ENCODE data around the gene DERL3.
"Not testable (repeated sequence)": the region's sequence is repeated elsewhere in the genome, so short reads cannot be mapped to it uniquely, and the experiment has no call there.

DERL3 gene

DNA sequence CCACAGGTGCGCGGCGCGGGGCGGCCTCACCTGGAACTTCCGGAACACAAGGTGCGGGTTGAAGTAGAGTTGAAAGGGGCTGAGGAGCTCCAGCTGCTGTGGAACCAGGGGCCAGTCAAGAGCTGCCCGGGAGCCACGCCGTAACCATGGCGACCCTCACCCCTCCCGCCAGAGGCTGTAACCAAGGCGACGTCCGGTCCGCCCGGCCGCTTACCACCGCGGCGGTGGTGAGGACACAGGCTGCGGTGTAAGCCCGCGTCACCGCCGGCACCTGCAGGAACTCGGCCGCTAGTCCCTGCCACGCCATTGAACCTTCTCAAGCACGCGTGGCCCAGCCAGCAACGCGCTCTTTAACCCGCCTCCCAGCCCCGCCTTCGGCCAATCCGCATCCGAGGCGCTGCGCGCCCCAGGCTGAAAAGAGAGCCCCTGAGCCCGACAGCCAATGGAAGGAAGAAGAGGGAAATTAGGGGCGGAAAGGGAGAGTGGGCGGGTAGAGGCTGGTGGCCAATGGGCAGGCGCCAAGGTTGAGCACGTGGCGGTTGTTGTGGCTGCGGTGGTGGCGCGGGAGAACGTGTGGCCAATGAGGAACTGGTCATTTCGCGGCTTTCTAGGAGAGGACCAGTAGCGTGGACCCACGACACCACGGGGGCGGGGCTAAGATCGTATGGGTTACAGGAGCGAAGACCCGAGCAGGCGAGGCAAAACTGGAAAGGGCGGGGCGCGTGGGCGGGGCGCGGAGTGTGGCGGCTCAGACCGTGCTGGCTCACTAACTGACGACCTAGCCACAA, at the start of gene DERL3:
Gene DERL3 (minus strand): TSS at position 326 of the 788 bp plus-strand sequence. CDS start 19 bp downstream, at position 307.
- DNase-seq (ENCODE audit: low read depth in 2 of 2): peak; percentile 90 to 92

DNA sequence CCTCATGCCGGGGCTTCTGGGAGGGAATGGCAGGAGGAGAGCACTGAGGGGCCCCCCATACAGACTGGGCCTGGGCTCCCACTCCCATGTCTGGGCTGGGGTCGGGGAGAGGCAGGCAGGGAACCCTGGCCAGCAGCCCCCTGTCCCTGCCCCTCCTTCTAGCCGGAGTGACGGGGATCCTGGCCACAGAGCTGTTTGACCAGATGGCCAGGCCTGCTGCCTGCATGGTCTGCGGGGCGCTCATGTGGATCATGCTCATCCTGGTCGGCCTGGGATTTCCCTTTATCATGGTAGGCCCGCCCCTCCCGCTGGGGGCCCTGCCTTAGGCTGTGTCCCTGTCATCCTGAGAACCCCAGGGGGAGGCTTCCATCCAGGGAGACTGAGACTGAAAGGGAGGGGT, 45.3 kb upstream of the DERL3 start:
- no peak for DNase-seq (ENCODE audit: low read depth in 2 of 2)

DNA sequence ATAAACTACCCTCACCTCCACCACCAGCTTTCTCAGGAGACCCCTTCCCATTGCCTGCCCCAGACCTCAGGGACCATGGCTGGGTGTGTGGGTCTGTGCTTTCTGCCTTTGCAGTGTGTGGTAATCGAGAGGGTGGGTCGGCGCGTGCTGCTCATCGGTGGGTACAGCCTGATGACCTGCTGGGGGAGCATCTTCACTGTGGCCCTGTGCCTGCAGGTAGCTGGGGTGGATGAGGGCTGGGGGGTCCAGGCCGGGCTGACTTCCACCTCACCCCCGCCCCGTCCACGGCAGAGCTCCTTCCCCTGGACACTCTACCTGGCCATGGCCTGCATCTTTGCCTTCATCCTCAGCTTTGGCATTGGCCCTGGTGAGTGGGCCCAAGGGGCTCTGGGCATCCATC, 44.9 kb upstream of the DERL3 start:
- DNase-seq (ENCODE audit: low read depth in 2 of 2): no peak

DNA sequence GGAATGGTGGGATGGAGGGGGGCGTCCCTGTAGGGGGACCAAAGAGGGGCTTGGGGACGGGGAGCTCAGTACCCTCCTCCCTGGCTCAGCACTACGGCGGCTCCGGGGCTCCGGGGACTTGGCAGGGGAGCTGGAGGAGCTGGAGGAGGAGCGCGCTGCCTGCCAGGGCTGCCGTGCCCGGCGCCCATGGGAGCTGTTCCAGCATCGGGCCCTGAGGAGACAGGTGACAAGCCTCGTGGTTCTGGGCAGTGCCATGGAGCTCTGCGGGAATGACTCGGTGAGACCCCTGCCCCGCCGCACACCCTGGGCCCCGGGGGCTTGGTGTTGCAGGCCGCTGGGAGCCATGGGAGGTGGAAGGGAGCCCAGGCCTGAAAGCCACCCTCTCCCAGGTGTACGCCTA, 43.6 kb upstream of the DERL3 start:
- DNase-seq (ENCODE audit: low read depth in 2 of 2): no peak

DNA sequence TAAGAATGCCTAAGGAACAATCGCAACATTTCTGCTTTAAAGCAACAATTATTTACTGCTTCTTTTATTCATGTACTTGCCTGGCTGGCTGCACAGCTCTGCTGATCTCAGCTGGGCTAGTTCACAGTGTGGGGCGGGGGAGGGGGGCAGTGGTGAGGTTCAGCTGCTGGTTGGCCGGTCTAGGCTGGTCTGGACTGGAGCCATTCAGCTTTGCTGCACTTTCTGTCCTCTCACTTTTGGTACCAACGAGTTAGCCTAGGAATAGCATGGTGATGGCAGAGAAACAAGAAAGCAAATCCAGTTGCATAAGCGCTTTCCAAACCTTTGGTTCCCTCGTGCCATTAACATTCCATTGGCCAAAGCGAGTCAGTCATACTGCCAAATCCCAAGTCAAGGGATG, 39.4 kb upstream of the DERL3 start:
- DNase-seq (ENCODE audit: low read depth in 2 of 2): no peak

DNA sequence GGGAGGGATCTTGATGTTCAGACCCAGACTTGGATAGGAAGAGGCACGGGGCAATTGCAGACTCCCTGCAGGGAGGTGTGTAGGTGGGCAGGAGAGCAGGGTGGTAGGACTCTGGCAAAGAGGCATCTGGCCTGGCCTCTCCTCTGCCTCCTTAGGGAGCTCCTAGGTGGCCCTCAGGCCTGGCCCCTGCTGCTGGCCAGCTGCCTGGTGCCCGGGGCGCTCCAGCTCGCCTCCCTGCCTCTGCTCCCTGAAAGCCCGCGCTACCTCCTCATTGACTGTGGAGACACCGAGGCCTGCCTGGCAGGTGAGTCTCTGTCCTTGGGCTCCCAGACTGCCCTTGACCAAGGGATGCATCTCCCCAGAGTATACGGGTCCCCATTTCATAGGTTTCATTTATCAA, 38.8 kb upstream of the DERL3 start:
- no peak for DNase-seq (ENCODE audit: low read depth in 2 of 2)

DNA sequence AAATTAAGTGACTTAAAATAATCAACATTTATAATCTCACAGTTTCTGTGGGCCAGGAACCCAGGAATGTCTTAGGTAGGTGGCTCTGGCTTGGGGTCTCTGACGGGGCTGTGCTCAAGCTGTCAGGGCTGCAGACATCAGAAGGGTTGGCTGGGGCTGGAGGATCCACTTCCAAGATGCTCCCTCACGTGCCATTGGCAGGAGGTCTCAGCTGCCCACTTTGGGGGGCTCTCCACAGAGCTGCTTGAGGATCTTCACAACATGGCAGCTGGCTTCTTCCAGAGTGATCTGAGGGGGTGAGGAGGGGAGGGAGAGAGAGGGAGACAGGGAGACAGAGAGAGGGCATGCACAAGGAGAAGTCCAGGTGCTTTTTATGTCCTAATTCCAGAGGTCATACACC, 37.0 kb upstream of the DERL3 start:
- DNase-seq (ENCODE audit: low read depth in 2 of 2): no peak

DNA sequence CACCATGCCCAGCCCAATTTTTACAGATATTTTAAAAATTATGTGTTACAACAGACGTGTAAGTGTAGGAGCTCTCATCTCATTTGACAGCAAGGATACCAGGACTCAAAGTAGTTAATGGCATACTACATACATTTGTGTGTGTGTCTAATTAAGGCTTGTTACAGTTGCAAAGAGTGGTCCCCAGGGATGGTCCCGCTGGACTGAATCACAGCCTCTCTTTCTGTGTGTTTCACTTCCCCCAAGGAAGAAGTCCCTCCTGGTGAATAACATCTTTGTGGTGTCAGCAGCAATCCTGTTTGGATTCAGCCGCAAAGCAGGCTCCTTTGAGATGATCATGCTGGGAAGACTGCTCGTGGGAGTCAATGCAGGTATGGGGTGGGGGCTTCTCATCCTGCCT, 36.1 kb upstream of the DERL3 start:
- DNase-seq (ENCODE audit: low read depth in 2 of 2): no peak

DNA sequence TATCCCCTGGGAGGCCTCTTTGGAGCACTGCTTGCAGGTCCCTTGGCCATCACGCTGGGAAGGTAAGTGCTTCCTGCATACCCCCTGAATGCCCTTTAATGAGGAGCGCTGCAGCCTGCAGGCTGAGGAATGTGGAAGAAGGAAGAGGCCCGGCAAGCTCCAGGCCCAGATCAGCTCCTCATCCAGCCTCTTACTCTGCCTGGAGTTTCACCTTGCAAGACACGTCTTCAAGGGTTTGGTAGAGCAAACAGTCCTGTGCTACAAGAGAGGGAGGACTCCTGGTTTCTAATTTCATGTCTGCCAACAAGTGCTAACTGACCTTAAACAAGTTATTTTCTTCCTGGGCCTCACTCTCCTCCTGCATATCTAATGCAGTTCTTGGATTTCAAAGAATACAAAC, 29.8 kb upstream of the DERL3 start:
- DNase-seq (ENCODE audit: low read depth in 2 of 2): no peak

DNA sequence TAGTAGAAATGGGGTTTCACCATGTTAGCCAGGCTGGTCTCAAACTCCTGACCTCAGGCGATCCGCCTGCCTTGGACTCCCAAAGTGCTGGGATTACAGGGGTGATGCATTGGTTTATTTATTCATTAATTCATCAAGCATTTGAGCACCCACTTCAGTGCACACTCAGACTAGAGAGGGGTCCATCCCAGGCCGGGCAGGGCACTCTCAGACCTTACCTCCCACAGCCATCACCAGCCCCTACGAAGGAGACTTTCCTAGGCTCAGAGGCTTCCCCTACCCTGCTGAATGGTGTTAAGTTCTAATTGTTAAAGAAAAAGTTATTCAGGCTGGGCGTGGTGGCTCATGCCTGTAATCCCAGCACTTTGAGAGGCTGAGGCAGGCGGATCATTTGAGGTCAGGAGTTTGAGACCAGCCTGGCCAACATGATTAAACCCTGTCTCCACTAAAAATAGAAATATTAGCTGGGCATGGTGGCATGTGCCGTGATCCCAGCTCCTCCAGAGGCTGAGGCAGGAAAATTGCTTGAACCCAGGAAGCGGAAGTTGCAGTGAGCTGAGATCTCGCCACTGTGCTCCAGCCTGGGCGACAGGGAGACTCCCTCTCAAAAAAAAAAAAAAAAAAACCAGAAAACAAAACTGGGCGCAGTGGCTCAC, 25.8 kb upstream of the DERL3 start:
- DNase-seq (ENCODE audit: low read depth in 2 of 2): not testable (repeated sequence)

DNA sequence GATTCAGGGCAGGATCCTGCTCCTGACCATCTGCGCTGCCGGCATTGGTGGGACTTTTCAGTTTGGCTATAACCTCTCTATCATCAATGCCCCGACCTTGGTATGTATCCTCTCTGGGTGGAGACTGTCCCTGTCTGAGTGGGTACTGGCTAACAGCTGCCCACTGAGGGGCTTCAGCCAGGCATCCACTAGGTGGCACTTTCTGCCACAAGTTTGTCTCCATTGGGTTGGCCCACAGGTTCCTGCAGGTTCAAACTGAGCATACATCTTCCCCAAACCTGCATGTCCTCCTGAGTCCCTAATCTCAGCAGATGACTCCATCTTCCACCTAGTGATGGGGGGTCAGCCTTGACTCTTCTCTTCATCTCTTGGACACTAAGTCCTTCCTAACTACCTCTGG, 23.3 kb upstream of the DERL3 start:
- no peak for DNase-seq (ENCODE audit: low read depth in 2 of 2)

DNA sequence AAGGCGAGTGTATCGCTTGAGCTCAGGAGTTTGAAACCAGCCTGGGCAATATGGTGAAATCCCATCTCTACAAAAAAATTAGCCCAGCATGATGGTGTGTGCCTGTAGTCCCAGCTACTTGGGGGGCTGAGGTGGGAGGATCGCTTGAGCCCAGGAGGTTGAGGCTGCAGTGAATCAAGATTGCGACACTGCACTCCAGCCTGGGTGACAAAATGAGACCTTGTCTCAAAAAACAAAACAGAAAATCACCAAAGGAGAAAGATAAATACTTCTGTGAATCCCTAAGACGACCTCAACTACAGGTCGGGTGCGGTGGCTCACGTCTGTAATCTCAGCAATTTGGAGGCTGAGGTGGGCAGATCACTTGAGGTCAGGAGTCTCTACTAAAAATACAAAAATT, 21.4 kb upstream of the DERL3 start:
- not testable (repeated sequence) for DNase-seq (ENCODE audit: low read depth in 2 of 2)

DNA sequence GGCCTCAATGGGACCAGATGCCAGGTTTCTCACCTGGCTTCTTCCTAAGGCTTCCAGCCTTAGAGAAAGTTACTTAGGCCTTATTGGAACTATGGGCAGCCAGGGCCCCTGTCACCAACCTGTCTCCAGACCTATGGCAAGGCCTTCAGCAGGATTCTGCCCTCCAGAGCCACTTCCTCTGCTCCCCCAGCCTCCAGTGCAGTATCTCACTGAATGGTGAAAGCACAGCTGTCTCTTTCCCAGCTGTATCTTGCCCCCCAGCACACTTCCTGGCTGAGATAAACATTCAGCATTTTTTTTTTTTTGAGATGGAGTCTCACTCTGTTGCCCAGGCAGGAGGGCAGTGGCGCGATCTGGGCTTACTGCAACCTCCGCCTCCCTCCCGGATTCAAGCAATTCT, 20.4 kb upstream of the DERL3 start:
- no peak for DNase-seq (ENCODE audit: low read depth in 2 of 2)

DNA sequence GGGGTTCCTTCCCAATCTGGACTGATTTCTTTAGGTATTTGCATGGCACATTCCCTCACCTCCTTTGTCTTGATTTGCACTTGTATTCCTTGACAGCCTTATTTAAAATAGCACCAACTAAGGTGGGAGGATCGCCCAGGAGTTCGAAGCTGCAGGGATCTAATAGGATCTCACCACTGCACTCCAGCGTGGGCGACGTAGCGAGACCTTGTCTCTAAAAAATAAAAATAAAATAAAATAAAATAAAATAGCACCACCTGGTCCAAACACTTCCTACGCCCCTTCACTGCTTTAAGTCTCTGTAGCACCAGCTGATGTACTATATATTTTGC, 19.6 kb upstream of the DERL3 start:
- no peak for DNase-seq (ENCODE audit: low read depth in 2 of 2)

DNA sequence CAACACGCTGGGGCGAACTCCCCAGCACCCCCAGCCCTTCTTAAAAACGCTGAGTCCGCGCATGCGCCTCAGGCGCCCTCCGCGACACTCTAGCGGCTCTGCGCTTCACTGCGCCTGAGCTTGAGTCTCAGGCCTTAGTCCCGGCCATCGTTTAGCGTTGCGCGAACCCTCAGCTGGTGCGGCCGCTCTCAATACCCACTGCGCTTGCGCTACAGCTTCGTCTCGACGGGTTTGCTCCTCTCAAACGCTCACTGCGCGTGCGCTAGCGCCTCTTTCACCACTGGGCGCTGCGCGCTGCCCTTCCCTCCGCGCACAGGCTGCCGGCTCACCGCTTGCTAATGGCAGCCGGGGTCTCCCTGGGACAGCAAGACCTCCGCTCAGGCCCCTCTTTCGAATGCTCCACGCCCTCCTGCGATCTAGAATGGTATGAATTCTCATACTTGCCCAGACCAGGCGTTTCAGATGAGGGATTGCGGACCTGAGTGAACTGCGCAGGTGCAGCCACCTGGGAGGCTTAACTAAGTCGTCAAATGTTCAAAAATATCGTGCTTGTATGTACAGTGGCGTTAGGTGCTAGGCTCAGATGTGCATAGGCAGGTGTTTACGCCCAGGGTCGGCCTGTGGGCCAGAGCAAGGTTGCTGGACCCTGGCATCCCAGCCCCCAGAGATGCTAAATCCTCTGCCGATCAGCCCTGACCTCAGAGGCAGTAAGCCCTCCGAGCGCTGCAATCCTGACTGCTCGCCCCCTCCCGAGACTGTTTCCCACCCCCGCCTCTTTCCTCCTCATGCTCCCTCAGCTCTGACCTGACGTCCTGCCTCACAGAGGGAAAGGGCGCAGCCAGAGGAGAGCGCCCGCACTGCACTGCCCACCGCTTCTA, 19.0 kb upstream of the DERL3 start, which contains the start of gene SLC2A11:
Gene SLC2A11 (plus strand): TSS at position 270 of the 878 bp plus-strand sequence. CDS start 125 bp downstream, at position 395.
- DNase-seq (ENCODE audit: low read depth in 2 of 2): peak; percentile 93 to 94

DNA sequence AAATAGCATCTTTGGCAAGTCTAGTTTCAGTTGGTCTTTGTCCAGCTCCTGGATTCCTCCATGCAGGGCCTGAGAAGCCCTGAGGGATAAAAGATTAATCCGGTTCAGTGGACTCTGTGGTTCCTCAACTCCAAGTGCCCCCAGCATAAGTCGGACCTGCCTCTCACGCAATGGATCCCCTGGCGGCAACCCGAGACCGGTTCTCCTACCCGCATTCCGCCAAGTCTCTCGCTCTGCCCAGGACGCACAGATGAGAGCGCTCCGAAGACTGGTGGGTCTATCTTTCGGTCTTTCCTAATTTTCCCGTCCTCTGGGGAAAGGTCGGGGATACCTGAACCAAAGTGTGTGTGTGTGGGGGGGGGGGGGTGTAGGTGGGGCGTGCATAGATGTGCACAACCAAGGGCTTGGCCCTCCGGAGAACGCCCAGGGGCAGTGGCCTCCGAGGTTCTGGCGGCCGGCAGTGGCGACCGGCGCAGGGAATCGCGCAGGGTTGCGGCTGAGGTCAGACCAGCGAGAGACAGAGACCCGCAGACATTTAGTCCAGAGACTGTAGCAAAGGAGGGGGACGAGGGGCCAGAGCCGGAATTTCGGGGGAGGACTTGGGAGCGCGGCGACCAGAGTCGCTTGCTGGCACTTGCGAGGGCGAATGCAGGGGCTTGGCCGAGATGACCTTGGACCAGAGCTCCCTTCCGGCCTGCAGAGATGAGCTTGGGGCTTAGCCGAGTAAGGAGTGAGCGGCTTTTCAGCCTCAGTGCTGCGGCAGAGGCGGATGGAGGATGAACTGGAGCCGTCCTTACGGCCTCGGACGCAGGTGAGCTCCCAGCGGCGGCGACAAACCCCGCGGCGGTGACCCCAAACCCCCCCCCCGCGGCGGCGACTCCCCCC, 18.2 kb upstream of the DERL3 start:
- no peak for DNase-seq (ENCODE audit: low read depth in 2 of 2)

DNA sequence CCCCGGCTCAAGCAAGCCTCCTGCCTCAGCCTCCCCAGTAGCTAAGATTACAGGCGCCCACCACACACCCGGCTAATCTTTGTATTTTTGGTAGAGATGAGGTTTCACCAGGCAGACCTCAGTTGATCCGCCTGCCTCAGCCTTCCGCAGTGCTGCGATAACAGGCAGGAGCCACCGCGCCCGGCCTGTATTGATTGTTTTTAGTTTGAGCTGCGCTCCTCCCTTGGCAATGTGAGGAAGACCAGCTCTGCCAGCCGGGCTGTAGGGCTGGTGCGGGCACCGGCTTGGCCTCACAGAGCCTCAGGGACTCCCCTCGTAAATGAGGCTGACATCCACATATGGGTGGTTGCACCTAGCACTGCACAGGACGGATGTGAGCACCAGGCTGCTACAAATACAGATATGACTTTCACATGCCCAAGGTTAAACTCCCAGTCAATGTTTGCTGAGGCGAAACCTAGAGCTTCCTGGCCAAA, 11.4 kb upstream of the DERL3 start:
- no peak for DNase-seq (ENCODE audit: low read depth in 2 of 2)

DNA sequence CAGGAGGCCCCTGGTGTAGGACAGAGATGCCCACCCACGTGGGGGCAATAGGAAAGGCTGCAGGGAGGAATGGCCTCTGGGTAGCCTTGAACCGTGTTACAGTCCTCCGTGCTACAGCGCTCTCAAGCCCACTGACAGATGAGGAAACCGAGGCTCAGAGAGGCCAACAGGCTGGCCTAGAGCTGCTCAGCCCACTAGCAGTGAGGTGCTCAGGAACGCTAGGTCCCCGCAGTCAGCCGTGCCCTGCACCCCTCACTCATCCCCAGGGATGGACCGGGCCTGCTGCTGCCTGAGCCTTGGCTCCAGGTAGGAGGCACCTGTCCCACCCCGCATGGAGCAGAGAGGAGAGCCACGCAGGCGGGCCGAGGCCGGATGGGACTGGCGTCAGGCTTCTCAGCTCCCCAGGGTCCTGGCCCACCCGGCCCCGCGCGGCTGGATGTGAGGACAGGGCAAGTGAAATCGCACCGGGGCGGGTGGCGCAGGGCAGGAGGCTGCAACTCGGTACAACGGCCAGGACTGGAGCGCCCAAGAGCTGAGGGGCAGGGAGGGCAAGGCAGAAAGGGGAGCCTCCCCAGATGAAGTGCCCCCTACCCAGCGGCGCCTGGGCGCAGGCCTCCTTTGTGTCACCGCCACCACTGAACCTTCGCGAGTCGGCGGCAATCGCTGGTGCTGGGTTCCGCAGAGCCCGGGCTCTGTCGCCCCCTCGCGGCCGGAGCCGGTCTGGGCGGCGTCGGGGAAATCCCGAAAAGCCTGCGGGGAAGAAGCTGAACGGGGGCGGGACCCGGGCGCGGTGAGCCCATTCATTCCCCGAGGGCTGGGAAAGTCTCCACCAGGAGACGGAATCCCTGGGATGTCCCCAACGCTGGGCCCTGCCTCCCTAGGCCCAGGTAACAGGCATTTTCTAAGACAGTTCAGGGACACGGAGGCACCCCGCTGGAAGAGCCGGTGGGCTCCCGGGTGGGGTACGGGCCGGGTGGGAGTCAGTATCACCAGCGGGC, 10.5 kb upstream of the DERL3 start:
- peak in 1 of 2 experiments; percentile 37 for DNase-seq (ENCODE audit: low read depth in 2 of 2)

DNA sequence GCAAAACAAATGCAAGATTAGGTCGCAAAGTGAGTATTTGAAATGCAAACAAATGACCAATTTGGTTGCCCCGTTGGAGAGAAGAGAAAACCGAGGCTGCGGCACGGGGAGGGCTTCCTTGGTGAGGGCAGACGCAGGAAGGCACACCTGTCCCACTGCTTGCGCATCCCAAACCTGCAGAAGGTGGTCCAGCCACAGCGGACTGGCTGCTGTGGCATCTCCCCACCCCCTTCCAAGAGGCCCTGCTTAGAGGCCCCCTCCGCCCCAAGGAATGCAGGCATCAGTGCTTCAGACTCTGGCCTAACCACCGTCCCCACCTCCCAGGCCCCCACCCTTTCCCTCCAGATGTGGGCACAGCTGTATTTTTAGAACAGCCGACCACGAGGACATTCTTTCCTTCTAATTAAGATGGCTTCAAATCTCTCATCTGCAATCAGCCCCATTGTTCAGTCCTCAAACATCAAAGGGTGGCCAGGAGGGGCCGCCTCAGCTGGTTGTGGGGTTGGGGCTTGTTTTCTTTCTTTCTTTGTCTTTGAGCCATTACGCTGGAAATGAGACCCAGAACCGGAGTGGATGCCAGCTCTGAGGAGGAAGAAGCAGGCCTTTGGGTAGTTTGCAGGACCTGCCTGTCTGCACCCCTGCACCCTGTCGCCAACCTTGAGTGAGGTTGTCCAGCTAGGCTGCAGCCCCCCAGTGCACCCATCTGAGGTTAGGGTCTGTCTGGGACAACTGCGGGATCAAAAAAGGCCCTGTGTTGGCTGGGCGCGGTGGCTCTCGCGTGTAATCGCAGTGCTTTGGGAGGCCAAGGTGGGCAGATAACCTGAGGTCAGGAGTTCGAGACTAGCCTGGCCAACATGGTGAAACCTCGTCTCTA, 9.4 kb upstream of the DERL3 start:
- DNase-seq (ENCODE audit: low read depth in 2 of 2): no peak

All from fibroblast of skin of left quadriceps (primary cell).